ENCODE measurements around the gene MYADML2. TPM values are rescaled to one million over a fixed set of nuclear protein-coding genes. Genes with fewer than 3 reads are reported as not detected.

Gene MYADML2
- total RNA-seq, 1 experiment from 2014 or later = not detected

DNA sequence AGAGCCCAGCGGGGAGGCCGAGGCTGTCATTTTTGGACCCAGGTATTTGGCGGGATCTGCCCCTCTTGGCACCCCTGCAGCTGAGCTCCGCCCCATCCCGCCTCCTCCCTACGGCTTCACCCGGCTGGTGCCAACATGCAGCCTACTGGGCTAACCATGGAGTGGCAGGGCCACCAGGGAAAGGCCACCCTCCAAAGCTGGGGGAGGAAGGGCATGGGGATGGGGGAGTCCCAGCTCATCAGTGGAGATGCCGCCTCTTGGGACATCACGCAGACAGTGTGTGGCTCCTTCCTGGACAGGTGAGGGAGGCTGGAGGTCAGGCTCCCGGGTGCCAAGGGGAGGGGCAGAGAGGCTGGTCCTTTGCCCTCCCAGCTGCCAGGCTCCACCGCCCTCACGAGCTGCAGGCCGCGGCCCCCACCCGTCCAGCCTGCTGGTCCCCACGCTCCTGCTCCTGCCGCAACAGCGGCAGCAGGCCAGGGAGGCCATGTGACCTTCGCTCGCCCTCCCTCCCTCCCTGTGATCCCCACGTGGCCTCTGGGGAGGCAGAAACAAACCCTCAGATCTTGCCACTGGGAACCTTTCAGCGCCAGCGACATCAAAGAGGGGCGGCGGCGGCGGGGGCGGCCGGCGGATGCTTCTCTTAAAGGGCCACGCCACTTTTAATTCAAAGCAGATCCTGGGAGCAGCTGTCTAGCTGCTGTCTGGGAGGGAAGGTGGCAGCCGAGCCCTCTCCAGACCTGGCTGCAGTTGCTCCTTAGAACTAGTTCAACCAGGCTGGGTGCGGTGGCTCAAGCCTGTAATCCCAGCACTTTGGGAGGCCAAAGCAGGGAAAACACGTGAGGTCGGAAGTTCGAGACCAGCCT lies 20.7 kb upstream of the MYADML2 start:
- Histone ChIP-seq H3K4me3 (ENCODE audit: low read depth, low read length, poor library complexity, severe bottlenecking) (no peak overlapping the region), H3K27ac (ENCODE audit: low read depth, low read length, poor library complexity, severe bottlenecking) (no peak overlapping the region), H3K4me1 (ENCODE audit: insufficient read depth, low read length, poor library complexity, severe bottlenecking) (peaks cover 7% of the 10 kb centered on the region), H3K27me3 (replicated peaks; ENCODE audit: insufficient read depth, low read depth, low read length, poor library complexity) (peaks cover 6% of the 10 kb centered on the region), H3K9me3 (ENCODE audit: low read depth, low read length, poor library complexity, severe bottlenecking) (no peaks in the 10 kb centered on the region), H3K36me3 (ENCODE audit: insufficient read depth, low read length, poor library complexity, severe bottlenecking) (no peaks in the 10 kb centered on the region)
- CTCF ChIA-PET = interaction anchor here (1.6 kb wide), 1 partner anchor 8 kb away, joined by 4 read pairs; no protein-coding TSS in a partner anchor
- BruUV-seq (replicated peaks) = no TSS peak
- no peak for DNase-seq (ENCODE audit: low spot score)
- POLR2A ChIA-PET (ENCODE audit: low non-redundant PET) = no interaction called here
- no peak for TF ChIP-seq EZH2 (IDR thresholded peaks at IDR 0.05; ENCODE audit: borderline replicate concordance, low read depth, low read length, poor library complexity, severe bottlenecking)
- TF ChIP-seq, protein P1, sequence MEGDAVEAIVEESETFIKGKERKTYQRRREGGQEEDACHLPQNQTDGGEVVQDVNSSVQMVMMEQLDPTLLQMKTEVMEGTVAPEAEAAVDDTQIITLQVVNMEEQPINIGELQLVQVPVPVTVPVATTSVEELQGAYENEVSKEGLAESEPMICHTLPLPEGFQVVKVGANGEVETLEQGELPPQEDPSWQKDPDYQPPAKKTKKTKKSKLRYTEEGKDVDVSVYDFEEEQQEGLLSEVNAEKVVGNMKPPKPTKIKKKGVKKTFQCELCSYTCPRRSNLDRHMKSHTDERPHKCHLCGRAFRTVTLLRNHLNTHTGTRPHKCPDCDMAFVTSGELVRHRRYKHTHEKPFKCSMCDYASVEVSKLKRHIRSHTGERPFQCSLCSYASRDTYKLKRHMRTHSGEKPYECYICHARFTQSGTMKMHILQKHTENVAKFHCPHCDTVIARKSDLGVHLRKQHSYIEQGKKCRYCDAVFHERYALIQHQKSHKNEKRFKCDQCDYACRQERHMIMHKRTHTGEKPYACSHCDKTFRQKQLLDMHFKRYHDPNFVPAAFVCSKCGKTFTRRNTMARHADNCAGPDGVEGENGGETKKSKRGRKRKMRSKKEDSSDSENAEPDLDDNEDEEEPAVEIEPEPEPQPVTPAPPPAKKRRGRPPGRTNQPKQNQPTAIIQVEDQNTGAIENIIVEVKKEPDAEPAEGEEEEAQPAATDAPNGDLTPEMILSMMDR (conservative IDR thresholded peaks at IDR 0.05; ENCODE audit: low read depth, low read length) = no peak
- intact Hi-C loops (cut with micrococcal nuclease; ENCODE audit: unreplicated experiment) = no loop called here

DNA sequence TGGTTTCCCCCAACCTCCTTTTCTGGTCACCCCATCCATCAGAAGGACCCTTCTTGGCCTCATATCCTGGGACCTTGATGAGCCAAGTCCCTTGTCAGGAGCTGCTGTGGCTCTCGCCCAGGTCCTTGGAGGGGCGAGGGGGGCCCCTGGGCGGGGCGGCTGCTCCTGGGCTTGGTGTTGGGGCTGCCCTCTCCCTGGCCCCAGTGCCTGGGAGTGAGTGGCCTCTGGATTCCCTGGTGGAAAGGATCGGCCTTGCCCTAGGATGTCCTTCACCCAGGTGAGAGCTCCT lies 20.2 kb upstream of the MYADML2 start:
- POLR2A ChIA-PET (ENCODE audit: low non-redundant PET) = no interaction called here
- H3K4me1 ChIP-seq (ENCODE audit: insufficient read depth, low read length, poor library complexity, severe bottlenecking) = peaks cover 7% of the 10 kb centered on the region
- no peak overlapping the region for H3K4me3 ChIP-seq (ENCODE audit: low read depth, low read length, poor library complexity, severe bottlenecking)
- peaks cover 11% of the 10 kb centered on the region for H3K27me3 ChIP-seq (replicated peaks; ENCODE audit: insufficient read depth, low read depth, low read length, poor library complexity)
- intact Hi-C loops (cut with micrococcal nuclease; ENCODE audit: unreplicated experiment) = no loop called here
- TF ChIP-seq, protein P1 (conservative IDR thresholded peaks at IDR 0.05; ENCODE audit: low read depth, low read length) = no peak
- no peak for TF ChIP-seq EZH2 (IDR thresholded peaks at IDR 0.05; ENCODE audit: borderline replicate concordance, low read depth, low read length, poor library complexity, severe bottlenecking)
- CTCF ChIA-PET = interaction anchor here (1.6 kb wide), 1 partner anchor 8 kb away, joined by 4 read pairs; no protein-coding TSS in a partner anchor
- BruUV-seq (replicated peaks) = no TSS peak
- H3K27ac ChIP-seq (ENCODE audit: low read depth, low read length, poor library complexity, severe bottlenecking) = no peak overlapping the region
- no peak for DNase-seq (ENCODE audit: low spot score)
- no peaks in the 10 kb centered on the region for H3K36me3 ChIP-seq (ENCODE audit: insufficient read depth, low read length, poor library complexity, severe bottlenecking)
- no peaks in the 10 kb centered on the region for H3K9me3 ChIP-seq (ENCODE audit: low read depth, low read length, poor library complexity, severe bottlenecking)

- Histone ChIP-seq H3K27me3 (replicated peaks; ENCODE audit: insufficient read depth, low read depth, low read length, poor library complexity) (peaks cover 17% of the 10 kb centered on the region), H3K27ac (ENCODE audit: low read depth, low read length, poor library complexity, severe bottlenecking) (no peak overlapping the region)
These were observed 19.6 kb upstream of the MYADML2 start for GRCh38 chr17:81966343-81967243.

More at GRCh38 chr17:81966343-81967243, 19.6 kb upstream of the MYADML2 start:
- TF ChIP-seq, protein P1 (conservative IDR thresholded peaks at IDR 0.05; ENCODE audit: low read depth, low read length) = no peak
- no peak for TF ChIP-seq EZH2 (IDR thresholded peaks at IDR 0.05; ENCODE audit: borderline replicate concordance, low read depth, low read length, poor library complexity, severe bottlenecking)
- CTCF ChIA-PET = interaction anchor here (1.6 kb wide), 1 partner anchor 7 kb away, joined by 4 read pairs; no protein-coding TSS in a partner anchor
- H3K4me1 ChIP-seq (ENCODE audit: insufficient read depth, low read length, poor library complexity, severe bottlenecking) = peaks cover 7% of the 10 kb centered on the region
- POLR2A ChIA-PET (ENCODE audit: low non-redundant PET) = no interaction called here
- intact Hi-C loops (cut with micrococcal nuclease; ENCODE audit: unreplicated experiment) = no loop called here
- no peaks in the 10 kb centered on the region for H3K9me3 ChIP-seq (ENCODE audit: low read depth, low read length, poor library complexity, severe bottlenecking)
- H3K36me3 ChIP-seq (ENCODE audit: insufficient read depth, low read length, poor library complexity, severe bottlenecking) = no peaks in the 10 kb centered on the region
- no peak for DNase-seq (ENCODE audit: low spot score)
- no peak overlapping the region for H3K4me3 ChIP-seq (ENCODE audit: low read depth, low read length, poor library complexity, severe bottlenecking)
- no TSS peak for BruUV-seq (replicated peaks)
